ENCODE data around the gene ZSCAN1.

Gene ZSCAN1, protein sequence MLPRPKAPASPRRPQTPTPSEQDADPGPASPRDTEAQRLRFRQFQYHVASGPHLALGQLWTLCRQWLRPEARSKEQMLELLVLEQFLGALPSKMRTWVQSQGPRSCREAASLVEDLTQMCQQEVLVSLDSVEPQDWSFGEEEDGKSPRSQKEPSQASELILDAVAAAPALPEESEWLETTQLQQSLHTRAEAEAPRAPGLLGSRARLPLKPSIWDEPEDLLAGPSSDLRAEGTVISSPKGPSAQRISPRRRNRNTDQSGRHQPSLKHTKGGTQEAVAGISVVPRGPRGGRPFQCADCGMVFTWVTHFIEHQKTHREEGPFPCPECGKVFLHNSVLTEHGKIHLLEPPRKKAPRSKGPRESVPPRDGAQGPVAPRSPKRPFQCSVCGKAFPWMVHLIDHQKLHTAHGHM

DNA sequence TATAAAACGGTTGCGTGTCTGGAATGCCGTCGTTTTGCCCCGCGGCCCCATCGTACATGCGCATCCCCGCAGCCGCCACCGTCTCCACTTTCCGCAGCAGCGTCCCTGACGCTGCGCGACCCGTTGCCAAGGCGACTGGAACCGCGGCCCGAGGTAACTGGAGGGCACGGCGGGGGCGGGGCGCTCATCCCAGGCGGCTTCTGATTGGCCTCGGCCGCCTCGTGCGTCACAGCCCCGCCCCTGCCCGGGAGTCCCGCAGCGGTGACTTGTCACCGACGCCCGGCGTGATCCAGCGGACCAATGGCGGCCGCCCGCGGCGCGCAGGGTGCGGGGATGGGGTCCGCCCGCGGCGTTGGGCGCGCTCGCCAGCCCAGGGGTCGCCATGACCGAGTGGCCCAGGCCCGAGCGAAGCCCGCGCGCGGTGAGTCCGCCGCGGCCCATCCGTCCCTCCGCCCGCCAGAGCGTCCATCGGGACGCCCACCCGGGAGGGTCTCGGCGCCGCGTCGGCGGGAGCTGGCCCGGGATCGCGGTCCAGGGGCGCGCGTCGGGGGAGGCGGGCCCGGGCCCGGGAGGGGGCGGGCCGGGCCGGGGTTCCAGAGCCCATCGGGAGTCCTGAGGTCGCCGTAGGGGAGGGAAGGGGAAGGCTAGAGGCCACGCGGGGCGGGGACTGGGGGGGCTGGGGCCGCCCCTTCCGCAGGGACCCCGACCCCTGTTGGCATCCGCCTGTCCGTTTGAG lies at the start of gene ZSCAN1:
ZSCAN1 (plus strand) TSS at position 285 of the 736 bp plus-strand sequence. CDS start 3,812 bp downstream, outside the sequence.
- TF ChIP-seq CTCF (IDR thresholded peaks at IDR 0.05; ENCODE audit: borderline replicate concordance, insufficient read depth, low read depth, low read length): no peak
- H3K4me3 ChIP-seq (ENCODE audit: low read depth, low read length): no peak within 1 kb of the TSS

DNA sequence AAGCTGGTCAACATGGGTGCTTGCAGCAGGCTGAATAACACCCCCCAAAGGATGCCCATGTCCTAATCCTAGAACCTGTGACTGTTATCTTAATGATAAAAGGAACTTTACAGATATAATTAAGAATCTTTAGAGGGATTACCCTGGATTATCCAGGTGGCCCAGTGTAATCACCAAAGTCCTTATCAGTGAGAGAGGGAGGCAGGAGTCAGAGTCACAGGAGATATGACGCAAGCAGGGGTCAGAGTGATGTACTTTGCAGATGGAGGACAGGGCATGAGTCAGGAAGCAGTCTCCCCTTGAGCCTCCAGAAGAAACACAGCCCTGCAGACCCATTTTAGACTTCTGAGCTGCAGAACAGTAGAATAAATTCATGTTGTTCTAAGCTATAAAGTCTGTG lies 41.0 kb upstream of the ZSCAN1 start:
- H3K4me3 ChIP-seq (ENCODE audit: low read depth, low read length): no peak overlapping the region
- no peak for TF ChIP-seq CTCF (IDR thresholded peaks at IDR 0.05; ENCODE audit: borderline replicate concordance, insufficient read depth, low read depth, low read length)

GRCh38 chr19:58000677-58001076 lies 33.1 kb upstream of the ZSCAN1 start:
- TF ChIP-seq CTCF (IDR thresholded peaks at IDR 0.05; ENCODE audit: borderline replicate concordance, insufficient read depth, low read depth, low read length): no peak
- no peak overlapping the region for H3K4me3 ChIP-seq (ENCODE audit: low read depth, low read length)

DNA sequence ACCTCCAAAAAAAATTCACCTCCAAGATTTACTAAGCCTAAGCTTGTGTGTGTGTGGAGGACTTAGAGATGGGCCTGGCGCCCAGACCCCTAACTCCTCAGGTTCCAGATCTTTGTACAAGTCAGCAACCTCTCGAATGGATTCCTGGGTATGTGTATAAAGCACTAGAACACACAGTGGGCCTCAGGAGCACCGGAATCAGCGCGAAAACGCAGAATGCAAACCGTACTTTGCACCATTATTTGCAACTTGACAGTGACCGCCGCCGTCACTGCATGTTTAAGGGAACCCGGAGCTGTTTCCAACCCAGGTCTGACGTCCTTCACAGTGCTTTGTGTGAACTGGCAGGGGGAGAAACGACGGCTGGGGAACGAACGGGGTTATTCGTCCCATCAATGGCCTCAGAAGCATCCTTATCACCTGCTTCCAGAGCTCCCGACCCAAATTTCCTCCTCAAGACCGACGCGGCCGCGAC lies 31.9 kb upstream of the ZSCAN1 start:
- TF ChIP-seq CTCF (IDR thresholded peaks at IDR 0.05; ENCODE audit: borderline replicate concordance, insufficient read depth, low read depth, low read length): no peak
- H3K4me3 ChIP-seq (ENCODE audit: low read depth, low read length): peak overlapping the region; percentile 96

DNA sequence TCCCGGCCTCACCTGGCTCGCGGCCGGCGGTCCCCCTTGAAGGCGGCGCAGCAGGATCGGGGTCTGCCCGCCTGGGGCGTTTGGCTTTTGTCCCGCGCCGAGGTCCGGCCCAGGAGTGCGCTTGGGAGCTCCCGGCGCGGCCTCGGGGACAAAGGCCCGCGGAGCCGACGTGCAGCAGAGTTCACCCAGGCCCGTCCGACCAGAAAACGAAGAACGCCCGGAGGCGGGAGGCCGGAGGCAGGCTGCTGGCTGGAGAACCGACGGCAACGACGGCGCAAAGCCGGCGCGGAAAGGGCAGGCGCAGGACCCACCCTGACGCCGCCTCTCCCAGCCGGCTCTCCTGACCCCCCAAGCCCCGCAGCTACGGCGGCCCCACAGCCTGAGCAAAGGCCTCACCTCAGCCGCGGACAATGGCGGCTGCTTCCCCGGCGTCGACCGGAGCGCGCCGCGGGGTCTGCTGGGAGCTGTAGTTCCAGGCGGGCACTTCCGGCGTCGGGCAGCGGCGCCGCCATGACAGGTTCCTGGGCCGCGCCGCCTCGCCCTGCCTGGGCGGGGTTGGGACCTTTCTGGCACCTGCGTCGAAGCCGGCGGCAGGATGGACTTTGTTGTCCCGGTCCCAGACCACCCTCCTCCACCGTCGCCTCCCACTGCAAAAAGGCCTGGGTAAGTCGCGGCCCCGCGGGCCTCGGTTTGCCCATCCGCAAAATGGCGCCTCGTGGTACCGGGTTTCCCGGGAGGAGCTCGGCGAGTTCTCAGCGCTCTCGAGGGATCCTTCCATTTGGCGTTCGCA lies 31.2 kb upstream of the ZSCAN1 start, which contains the start of gene ZNF606:
ZNF606 (minus strand) TSS at position 437 of the 790 bp plus-strand sequence. CDS start 1,501 bp downstream, outside the sequence.
- no peak for TF ChIP-seq CTCF (IDR thresholded peaks at IDR 0.05; ENCODE audit: borderline replicate concordance, insufficient read depth, low read depth, low read length)

GRCh38 chr19:58003174-58003828 lies 30.5 kb upstream of the ZSCAN1 start:
- TF ChIP-seq CTCF (IDR thresholded peaks at IDR 0.05; ENCODE audit: borderline replicate concordance, insufficient read depth, low read depth, low read length): no peak
- peak overlapping the region; percentile 96 for H3K4me3 ChIP-seq (ENCODE audit: low read depth, low read length)

More for the DNA sequence above, 31.2 kb upstream of the ZSCAN1 start, which contains the start of gene ZNF606:
- H3K4me3 ChIP-seq (ENCODE audit: low read depth, low read length): peak within 1 kb of the TSS; percentile 96

Measured in GM12875 (cell line).